HepG2 (cell line): Measurements from ENCODE around the gene MYCBPAP. TPM values are rescaled to one million over a fixed set of nuclear protein-coding genes. Genes with fewer than 3 reads are reported as not detected.
A peak's percentile ranks its signal among the peaks of the same experiment; 100 is the strongest.

Experiments
- ETV5 ChIP-seq: IDR thresholded peaks from 2 replicates; pipeline ENCODE4 v1.6.1; 2018; ENCODE audit warnings: missing biosample characterization, missing genetic modification reagents, inconsistent platforms, borderline replicate concordance
- MIER3 ChIP-seq: IDR thresholded peaks from 2 replicates; pipeline ENCODE4 v1.6.1; 2016; ENCODE audit warnings: missing compliant biosample characterization, borderline replicate concordance
- MXD1 ChIP-seq: sonication (generic); formaldehyde crosslinking; IDR thresholded peaks from 2 replicates; pipeline ENCODE4 v1.4.0; 2020; ENCODE audit warnings: mild to moderate bottlenecking, missing genetic modification reagents
- NFYB ChIP-seq: sonication (generic); formaldehyde crosslinking; IDR thresholded peaks from 2 replicates; pipeline ENCODE4 v1.4.0; 2020; ENCODE audit warnings: missing genetic modification reagents
- SIN3A ChIP-seq: IDR thresholded peaks from 2 replicates; pipeline ENCODE4 v1.6.1; 2011; ENCODE audit warnings: low read depth, mild to moderate bottlenecking, control low read depth, low read length, borderline replicate concordance
- SNAPC2 ChIP-seq: sonication (generic); formaldehyde crosslinking; IDR thresholded peaks from 2 replicates; pipeline ENCODE4 v1.8.1; 2022; ENCODE audit warnings: mild to moderate bottlenecking, missing genetic modification reagents
- TGIF2 ChIP-seq: IDR thresholded peaks from 2 replicates; pipeline ENCODE4 v1.6.1; 2016; ENCODE audit warnings: control low read depth, missing compliant biosample characterization
- ZBTB2 ChIP-seq: sonication (generic); formaldehyde crosslinking; IDR thresholded peaks from 2 replicates; pipeline ENCODE4 v1.8.0; 2022; ENCODE audit warnings: low read depth, missing genetic modification reagents
- ZNF318 ChIP-seq: sonication (generic); formaldehyde crosslinking; IDR thresholded peaks from 2 replicates; pipeline ENCODE4 v1.4.0; 2020; ENCODE audit warnings: mild to moderate bottlenecking, missing genetic modification reagents
- ZNF431 ChIP-seq: sonication (generic); formaldehyde crosslinking; IDR thresholded peaks from 2 replicates; pipeline ENCODE4 v1.9.0; 2022; ENCODE audit warnings: missing genetic modification reagents, low read depth, mild to moderate bottlenecking, borderline replicate concordance
- polyA plus RNA-seq, 8 experiments: library from polyadenylated mRNA; depleted of rRNA in 3 of 8; stranded (reverse) in 7 of 8; unstranded in 1 of 8; fragments of >200 nt; fragmentation: Illumina TruSeq in 4 of 8; extraction: Trizol in 4 of 8; gene quantifications; 2 replicates each; pipeline versions ENCODE4 v1.2.1 to v1.2.3, GENCODE V29; 2011 to 2016; ENCODE audit warnings: low read depth in 4 of 8, missing spikeins in 1 of 8, mixed read lengths in 1 of 8; ENCODE audit not compliant: insufficient read depth in 1 of 8
- total RNA-seq, 5 experiments: library from RNA; depleted of rRNA; stranded (reverse); fragments of >200 nt; fragmentation: Illumina TruSeq; extraction: Trizol; gene quantifications; 2 replicates each; pipeline ENCODE4 v1.2.3, GENCODE V29; 2016; ENCODE audit warnings: low read depth in 1 of 5
- TF ChIP-seq, protein P1 (sequence below): sonication (generic); formaldehyde crosslinking; IDR thresholded peaks from 2 replicates; pipeline ENCODE4 v1.4.0; 2020; ENCODE audit warnings: missing genetic modification reagents
- TF ChIP-seq, protein P2 (sequence below): IDR thresholded peaks from 2 replicates; pipeline ENCODE4 v1.6.1; 2018; ENCODE audit warnings: missing genetic modification reagents
- TF ChIP-seq, protein P3 (sequence below): sonication (generic); formaldehyde crosslinking; IDR thresholded peaks from 2 replicates; pipeline ENCODE4 v1.5.0; 2020; ENCODE audit warnings: missing genetic modification reagents

Gene MYCBPAP
- total and polyA plus RNA-seq, 2 of the 13 experiments (the other 11 are each of a cell fraction or from before 2014, with no cell fraction given), result 0.22 to 0.24 TPM

DNA sequence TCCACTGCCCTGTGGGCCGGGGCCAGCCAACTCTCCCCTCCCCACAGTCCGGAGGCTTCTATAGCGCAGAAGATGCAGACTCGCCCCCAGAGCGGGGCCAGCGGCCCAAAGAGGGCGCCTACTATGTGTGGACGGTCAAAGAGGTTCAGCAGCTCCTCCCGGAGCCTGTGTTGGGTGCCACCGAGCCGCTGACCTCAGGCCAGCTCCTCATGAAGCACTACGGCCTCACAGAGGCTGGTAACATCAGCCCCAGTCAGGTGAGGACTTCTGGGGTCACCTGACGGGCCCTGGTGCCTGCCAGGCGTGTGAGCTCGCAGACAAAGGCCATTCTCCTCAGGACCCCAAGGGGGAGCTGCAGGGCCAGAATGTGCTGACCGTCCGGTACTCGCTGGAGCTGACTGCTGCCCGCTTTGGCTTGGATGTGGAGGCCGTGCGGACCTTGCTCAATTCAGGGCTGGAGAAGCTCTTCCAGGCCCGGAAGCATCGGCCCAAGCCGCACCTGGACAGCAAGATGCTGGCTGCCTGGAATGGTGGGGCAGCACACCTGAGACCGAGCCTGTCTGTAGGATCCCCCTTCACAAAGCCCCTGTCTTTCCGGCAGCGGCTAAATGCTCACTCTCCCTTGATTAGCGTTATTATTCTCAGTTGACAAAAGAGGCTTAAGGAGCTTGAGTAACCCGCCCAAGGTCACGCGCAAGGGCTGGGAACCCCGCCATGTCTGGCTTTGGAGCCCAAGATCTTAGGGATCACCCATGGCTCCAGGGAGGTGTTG lies 42.6 kb downstream of the MYCBPAP start (continued):
- TF ChIP-seq, protein P1, sequence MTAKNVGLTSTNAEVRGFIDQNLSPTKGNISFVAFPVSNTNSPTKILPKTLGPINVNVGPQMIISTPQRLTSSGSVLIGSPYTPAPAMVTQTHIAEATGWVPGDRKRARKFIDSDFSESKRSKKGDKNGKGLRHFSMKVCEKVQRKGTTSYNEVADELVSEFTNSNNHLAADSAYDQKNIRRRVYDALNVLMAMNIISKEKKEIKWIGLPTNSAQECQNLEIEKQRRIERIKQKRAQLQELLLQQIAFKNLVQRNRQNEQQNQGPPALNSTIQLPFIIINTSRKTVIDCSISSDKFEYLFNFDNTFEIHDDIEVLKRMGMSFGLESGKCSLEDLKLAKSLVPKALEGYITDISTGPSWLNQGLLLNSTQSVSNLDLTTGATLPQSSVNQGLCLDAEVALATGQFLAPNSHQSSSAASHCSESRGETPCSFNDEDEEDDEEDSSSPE (CRISPR knock-in tag), result no peak
- TF ChIP-seq, protein P2, sequence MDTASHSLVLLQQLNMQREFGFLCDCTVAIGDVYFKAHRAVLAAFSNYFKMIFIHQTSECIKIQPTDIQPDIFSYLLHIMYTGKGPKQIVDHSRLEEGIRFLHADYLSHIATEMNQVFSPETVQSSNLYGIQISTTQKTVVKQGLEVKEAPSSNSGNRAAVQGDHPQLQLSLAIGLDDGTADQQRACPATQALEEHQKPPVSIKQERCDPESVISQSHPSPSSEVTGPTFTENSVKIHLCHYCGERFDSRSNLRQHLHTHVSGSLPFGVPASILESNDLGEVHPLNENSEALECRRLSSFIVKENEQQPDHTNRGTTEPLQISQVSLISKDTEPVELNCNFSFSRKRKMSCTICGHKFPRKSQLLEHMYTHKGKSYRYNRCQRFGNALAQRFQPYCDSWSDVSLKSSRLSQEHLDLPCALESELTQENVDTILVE (CRISPR knock-in tag), result no peak
- TF ChIP-seq, protein P3, sequence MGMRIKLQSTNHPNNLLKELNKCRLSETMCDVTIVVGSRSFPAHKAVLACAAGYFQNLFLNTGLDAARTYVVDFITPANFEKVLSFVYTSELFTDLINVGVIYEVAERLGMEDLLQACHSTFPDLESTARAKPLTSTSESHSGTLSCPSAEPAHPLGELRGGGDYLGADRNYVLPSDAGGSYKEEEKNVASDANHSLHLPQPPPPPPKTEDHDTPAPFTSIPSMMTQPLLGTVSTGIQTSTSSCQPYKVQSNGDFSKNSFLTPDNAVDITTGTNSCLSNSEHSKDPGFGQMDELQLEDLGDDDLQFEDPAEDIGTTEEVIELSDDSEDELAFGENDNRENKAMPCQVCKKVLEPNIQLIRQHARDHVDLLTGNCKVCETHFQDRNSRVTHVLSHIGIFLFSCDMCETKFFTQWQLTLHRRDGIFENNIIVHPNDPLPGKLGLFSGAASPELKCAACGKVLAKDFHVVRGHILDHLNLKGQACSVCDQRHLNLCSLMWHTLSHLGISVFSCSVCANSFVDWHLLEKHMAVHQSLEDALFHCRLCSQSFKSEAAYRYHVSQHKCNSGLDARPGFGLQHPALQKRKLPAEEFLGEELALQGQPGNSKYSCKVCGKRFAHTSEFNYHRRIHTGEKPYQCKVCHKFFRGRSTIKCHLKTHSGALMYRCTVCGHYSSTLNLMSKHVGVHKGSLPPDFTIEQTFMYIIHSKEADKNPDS (CRISPR knock-in tag), result no peak
- TF ChIP-seq ZNF431 (CRISPR knock-in tag), result no peak
- TF ChIP-seq ZBTB2 (CRISPR knock-in tag), result no peak
- TF ChIP-seq MIER3 (CRISPR knock-in tag), result peak; percentile 75; the same call in 1 of the 2 replicates
- TF ChIP-seq MXD1 (CRISPR knock-in tag), result 0 out of 2 replicates have a peak, but pooled peaks have one; percentile 30
- peak; percentile 41; the same call in 1 of the 2 replicates for TF ChIP-seq ETV5
- TF ChIP-seq NFYB (CRISPR knock-in tag), result no peak
- peak; percentile 78 for TF ChIP-seq TGIF2
- TF ChIP-seq SNAPC2, result no peak
- no peak for TF ChIP-seq SIN3A
- TF ChIP-seq ZNF318 (CRISPR knock-in tag), result no peak
